GM19397 (cell line): ENCODE results near the gene CCNF.
"Not testable (repeated sequence)": the region's sequence is repeated elsewhere in the genome, so short reads cannot be mapped to it uniquely, and the experiment has no call there.

Source experiments
- ATAC-seq: cut with Tn5 transposase; IDR thresholded peaks from one replicate; pipeline ENCODE4 v1.9.1; 2021; ENCODE audit warnings: mild to moderate bottlenecking, moderate library complexity; ENCODE audit not compliant: unreplicated experiment

CCNF gene

GRCh38 chr16:2470603-2471015 is 41.4 kb downstream of the CCNF start:
- no peak for ATAC-seq

GRCh38 chr16:2471016-2471652 is 41.9 kb downstream of the CCNF start, which contains the start of gene NTN3:
TSS of gene NTN3 (plus strand) at chr16:2471297. CDS start at chr16:2471702, 405 bp downstream.
- no peak for ATAC-seq

GRCh38 chr16:2471653-2472487 is 42.6 kb downstream of the CCNF start:
- no peak for ATAC-seq

GRCh38 chr16:2472488-2472864 is 43.2 kb downstream of the CCNF start:
- ATAC-seq, result no peak

GRCh38 chr16:2472885-2473445 is 43.7 kb downstream of the CCNF start:
- no peak for ATAC-seq

- no peak for ATAC-seq
These were observed 44.2 kb downstream of the CCNF start for GRCh38 chr16:2473446-2473926.

- ATAC-seq, result peak; percentile 19
These were observed 45.0 kb downstream of the CCNF start for GRCh38 chr16:2473999-2474876.

GRCh38 chr16:2474877-2475412 is 45.7 kb downstream of the CCNF start, which contains the start of gene TBC1D24:
TSS of gene TBC1D24 (plus strand) at chr16:2475127. CDS start at chr16:2496149, 21,022 bp downstream.
- ATAC-seq, result peak; percentile 52

- ATAC-seq, result peak; percentile 1
These were observed 46.4 kb downstream of the CCNF start for GRCh38 chr16:2475413-2476344.

- ATAC-seq, result no peak
These were observed 47.1 kb downstream of the CCNF start for GRCh38 chr16:2476345-2476720.

GRCh38 chr16:2476741-2477140 is 47.5 kb downstream of the CCNF start:
- ATAC-seq, result no peak

- ATAC-seq, result no peak
These were observed 48.1 kb downstream of the CCNF start for GRCh38 chr16:2477327-2477726.

- ATAC-seq, result no peak
These were observed 49.0 kb downstream of the CCNF start for GRCh38 chr16:2478279-2478678.

GRCh38 chr16:2479996-2480395 is 50.7 kb downstream of the CCNF start:
- not testable (repeated sequence) for ATAC-seq

- ATAC-seq, result no peak
These were observed 51.7 kb downstream of the CCNF start for GRCh38 chr16:2480948-2481347.

- ATAC-seq, result no peak
These were observed 52.4 kb downstream of the CCNF start for GRCh38 chr16:2481676-2482075.

- ATAC-seq, result no peak
These were observed 53.0 kb downstream of the CCNF start for GRCh38 chr16:2482249-2482648.

- ATAC-seq, result no peak
These were observed 53.7 kb downstream of the CCNF start for GRCh38 chr16:2482708-2483534.
